Right lobe of liver (tissue), 6 donors: ENCODE data around the gene ADGRD1. TPM values are rescaled to one million over a fixed set of nuclear protein-coding genes. Genes with fewer than 3 reads are reported as not detected.

ENCODE experiments used
- ATAC-seq, 4 donors: fragments of 200-7000 bp; cut with Tn5 transposase; one replicate each; pipeline ENCODE4 v1.9.1; 2020; ENCODE audit warnings: mild to moderate bottlenecking in 4 of 4, moderate library complexity in 4 of 4
- DNase-seq, 3 donors: peaks; one replicate each; pipeline ENCODE4 v3.0.0-alpha.2; 2020
- H3K27ac ChIP-seq, 3 donors: fragments of 200-600 bp; one replicate each; pipeline ENCODE4 v1.8.0; 2022
- H3K27me3 ChIP-seq, 2 donors: fragments of 200-600 bp; one replicate each; pipeline ENCODE4 v1.8.0; 2022
- H3K36me3 ChIP-seq, 4 donors: fragments of 200-600 bp; sonication (generic) in 1 of 4; one replicate each; pipeline versions ENCODE4 v1.5.1 to v1.8.0; 2017 to 2022; ENCODE audit warnings: control low read depth in 1 of 4
- H3K4me1 ChIP-seq, 4 donors: fragments of 200-600 bp; sonication (generic) in 1 of 4; one replicate each; pipeline versions ENCODE4 v1.5.1 to v1.8.0; 2017 to 2022; ENCODE audit warnings: control low read depth in 1 of 4
- H3K4me3 ChIP-seq, 3 donors: fragments of 200-600 bp; one replicate each; pipeline ENCODE4 v1.8.0; 2022
- H3K9me3 ChIP-seq, 4 donors: fragments of 200-600 bp; sonication (generic) in 1 of 4; one replicate each; pipeline versions ENCODE4 v1.5.1 to v1.8.0; 2017 to 2022; ENCODE audit warnings: control low read depth in 1 of 4
- POLR2A ChIP-seq: fragments of 450-650 bp; IDR thresholded peaks from one replicate; pipeline ENCODE4 v1.6.1; 2017; ENCODE audit warnings: antibody characterized with exemption, mild to moderate bottlenecking
- WGBS: methylation state at CpG from one replicate; pipeline ENCODE4 v1.1.6; 2018; ENCODE audit warnings: low coverage, low lambda C conversion rate; ENCODE audit not compliant: insufficient coverage; ENCODE audit errors: missing lambda C conversion rate; 5-methylcytosine and 5-hydroxymethylcytosine counted together
- intact Hi-C, 2 donors: fragments of 100-400 bp; cut with DNase I; formaldehyde crosslinking; loops; one replicate each; pipeline versions ENCODE4 v1.11.2 to v1.14.1; 2022
- total RNA-seq, 6 experiments: library from RNA; depleted of rRNA in 2 of 6; stranded (reverse); fragments of >200 nt in 2 of 6; fragmentation: NEBNext Ultra II Directional in 3 of 6; extraction: Animal tissue kit (Norgen Biotek cat#: 25700) in 3 of 6; gene quantifications; one replicate each; pipeline versions ENCODE4 v1.1.0 to v1.2.4, GENCODE V29; 2016 to 2023
- TF ChIP-seq, protein P1 (sequence below), 4 donors: fragments of 200-600 bp in 3 of 4; fragments of 450-650 bp in 1 of 4; IDR thresholded peaks; one replicate each; pipeline versions ENCODE4 v1.5.1 to v1.8.0; 2016 to 2022; ENCODE audit warnings: antibody characterized with exemption in 4 of 4, mild to moderate bottlenecking in 2 of 4
- donor health status: DM: no; HTN: yes; CAD: no.
- donor health status: DM: no; HTN: no; CAD: no.
- donor health status: DM: no; HTN: no; CAD: no.
- donor health status: DM: no; HTN: yes; CAD: no.
- donor health status: DM: no; HTN: yes; CAD: no.

ADGRD1 gene
- total RNA-seq, 6 experiments from 2014 or later, result 4.7 to 17.0 (median 10.9) TPM

DNA sequence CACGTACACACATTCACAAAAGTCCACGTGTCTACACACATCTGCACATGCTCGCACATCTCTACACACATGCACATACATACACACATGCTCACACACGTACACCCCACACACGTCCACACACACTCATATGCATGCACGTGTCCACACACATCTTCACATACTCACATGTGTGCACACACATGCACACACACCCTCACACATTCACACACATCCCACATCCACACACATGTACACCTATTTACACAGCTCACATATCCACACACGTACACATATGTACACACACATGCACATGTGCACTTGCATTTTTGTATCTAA, 3.6 kb downstream of the ADGRD1 start:
- intact Hi-C loops, result no loop called here
- TF ChIP-seq POLR2A, result no peak
- TF ChIP-seq, protein P1, sequence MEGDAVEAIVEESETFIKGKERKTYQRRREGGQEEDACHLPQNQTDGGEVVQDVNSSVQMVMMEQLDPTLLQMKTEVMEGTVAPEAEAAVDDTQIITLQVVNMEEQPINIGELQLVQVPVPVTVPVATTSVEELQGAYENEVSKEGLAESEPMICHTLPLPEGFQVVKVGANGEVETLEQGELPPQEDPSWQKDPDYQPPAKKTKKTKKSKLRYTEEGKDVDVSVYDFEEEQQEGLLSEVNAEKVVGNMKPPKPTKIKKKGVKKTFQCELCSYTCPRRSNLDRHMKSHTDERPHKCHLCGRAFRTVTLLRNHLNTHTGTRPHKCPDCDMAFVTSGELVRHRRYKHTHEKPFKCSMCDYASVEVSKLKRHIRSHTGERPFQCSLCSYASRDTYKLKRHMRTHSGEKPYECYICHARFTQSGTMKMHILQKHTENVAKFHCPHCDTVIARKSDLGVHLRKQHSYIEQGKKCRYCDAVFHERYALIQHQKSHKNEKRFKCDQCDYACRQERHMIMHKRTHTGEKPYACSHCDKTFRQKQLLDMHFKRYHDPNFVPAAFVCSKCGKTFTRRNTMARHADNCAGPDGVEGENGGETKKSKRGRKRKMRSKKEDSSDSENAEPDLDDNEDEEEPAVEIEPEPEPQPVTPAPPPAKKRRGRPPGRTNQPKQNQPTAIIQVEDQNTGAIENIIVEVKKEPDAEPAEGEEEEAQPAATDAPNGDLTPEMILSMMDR (IDR thresholded peaks at IDR 0.05), result no peak
- no peak for ATAC-seq
- Histone ChIP-seq H3K27ac (no peak overlapping the region), H3K4me3 (no peak overlapping the region), H3K9me3 (no peaks in the 10 kb centered on the region), H3K27me3 (no peaks in the 10 kb centered on the region), H3K4me1 (peaks cover 0 to 17% (median 2%) of the 10 kb centered on the region in 4 donors), H3K36me3 (no peaks in the 10 kb centered on the region)
- 80% methylated on average over 6 of the region's 7 CpGs for WGBS
- no peak for DNase-seq

DNA sequence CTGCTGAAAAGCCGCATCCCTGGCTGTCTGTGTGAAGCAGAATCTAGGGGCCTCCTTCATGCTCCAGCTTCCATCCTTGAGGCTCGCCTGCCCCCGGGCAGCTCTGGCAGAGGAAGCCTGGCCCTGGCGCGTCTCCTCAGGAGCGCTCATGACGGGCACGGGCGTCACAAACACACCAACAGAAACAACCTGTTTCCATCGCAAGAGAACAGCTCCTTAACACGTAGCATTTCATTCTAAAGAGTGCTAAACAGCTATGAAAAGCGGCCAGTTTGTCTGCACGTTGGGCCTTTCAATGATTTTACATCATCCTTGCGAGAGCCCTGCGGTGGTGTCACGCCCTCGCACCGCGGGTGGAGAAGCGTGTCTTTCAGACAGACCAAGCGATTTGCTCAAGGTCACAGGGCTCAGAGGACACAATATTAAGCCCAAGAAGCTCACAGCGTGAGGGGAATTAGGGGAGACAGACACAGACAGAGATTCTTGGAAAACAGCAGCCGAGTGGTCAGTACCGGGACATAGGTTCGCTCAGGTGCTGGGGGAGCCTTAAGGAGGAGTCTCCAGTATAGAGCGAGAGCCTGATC, 4.9 kb downstream of the ADGRD1 start:
- no peak overlapping the region for H3K4me3 ChIP-seq
- WGBS, result 88% methylated on average over 9 of the region's 26 CpGs
- no peak overlapping the region for H3K27ac ChIP-seq
- no peaks in the 10 kb centered on the region for H3K9me3 ChIP-seq
- no peaks in the 10 kb centered on the region for H3K27me3 ChIP-seq
- ATAC-seq (no peak), DNase-seq (no peak)
- TF ChIP-seq, protein P1 (IDR thresholded peaks at IDR 0.05), result no peak
- no peak for TF ChIP-seq POLR2A
- intact Hi-C loops, result no loop called here
- no peaks in the 10 kb centered on the region for H3K36me3 ChIP-seq
- H3K4me1 ChIP-seq, result peaks cover 0 to 11% (median 0%) of the 10 kb centered on the region in 4 donors

DNA sequence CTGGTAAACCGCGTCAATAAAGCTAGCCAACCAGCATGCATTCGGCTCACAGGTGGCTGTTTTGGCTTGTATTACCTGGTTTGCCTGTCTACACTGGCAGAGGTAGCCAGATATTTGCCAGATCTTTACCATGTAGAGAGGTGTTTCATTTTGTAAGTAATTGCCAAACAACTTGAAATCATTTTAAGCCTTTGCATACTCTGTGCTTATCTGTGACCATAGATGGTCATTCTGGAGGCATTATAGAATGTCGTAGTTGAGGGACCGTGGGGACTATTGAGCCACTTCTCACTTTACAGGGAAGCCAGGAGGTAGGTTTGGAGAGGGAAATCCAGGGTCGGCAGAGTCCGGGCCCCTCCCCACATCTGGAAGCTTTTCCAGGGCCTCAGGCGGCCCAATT, 5.9 kb downstream of the ADGRD1 start:
- DNase-seq (no peak), ATAC-seq (no peak)
- intact Hi-C loops, result no loop called here
- no peaks in the 10 kb centered on the region for H3K27me3 ChIP-seq
- H3K4me1 ChIP-seq, result peaks cover 0 to 3% (median 0%) of the 10 kb centered on the region in 4 donors
- no peaks in the 10 kb centered on the region for H3K9me3 ChIP-seq
- no peak overlapping the region for H3K27ac ChIP-seq
- H3K36me3 ChIP-seq, result no peaks in the 10 kb centered on the region
- TF ChIP-seq, protein P1 (IDR thresholded peaks at IDR 0.05), result no peak
- no peak for TF ChIP-seq POLR2A
- 69% methylated on average over 5 of the region's 8 CpGs for WGBS
- H3K4me3 ChIP-seq, result no peak overlapping the region

DNA sequence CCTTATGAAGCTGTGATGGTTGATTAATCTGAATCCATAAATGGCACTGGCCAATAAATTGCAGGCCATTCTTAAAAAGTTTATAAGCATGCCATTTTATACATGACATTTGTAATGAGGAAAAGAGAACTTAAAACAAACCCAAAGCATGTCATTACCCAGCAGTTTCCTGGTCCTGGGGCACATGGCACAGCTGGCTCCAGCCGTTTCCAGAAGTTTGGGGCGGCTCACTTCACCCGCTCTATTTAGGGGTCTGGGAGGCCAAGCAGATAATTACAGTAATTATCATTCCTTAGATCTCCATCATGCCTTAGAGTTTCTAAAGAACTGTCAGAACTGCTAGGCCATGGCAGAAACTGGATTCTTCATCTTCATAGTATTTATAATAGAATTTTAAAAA, 6.4 kb downstream of the ADGRD1 start:
- no peak overlapping the region for H3K4me3 ChIP-seq
- no peaks in the 10 kb centered on the region for H3K27me3 ChIP-seq
- no peak for ATAC-seq
- no peak overlapping the region for H3K27ac ChIP-seq
- H3K4me1 ChIP-seq, result no peaks in the 10 kb centered on the region
- no CpG with 5 or more reads among the region's 3 CpGs for WGBS
- DNase-seq, result no peak
- no peaks in the 10 kb centered on the region for H3K36me3 ChIP-seq
- TF ChIP-seq POLR2A, result no peak
- TF ChIP-seq, protein P1 (IDR thresholded peaks at IDR 0.05), result no peak
- intact Hi-C loops, result no loop called here
- no peaks in the 10 kb centered on the region for H3K9me3 ChIP-seq

DNA sequence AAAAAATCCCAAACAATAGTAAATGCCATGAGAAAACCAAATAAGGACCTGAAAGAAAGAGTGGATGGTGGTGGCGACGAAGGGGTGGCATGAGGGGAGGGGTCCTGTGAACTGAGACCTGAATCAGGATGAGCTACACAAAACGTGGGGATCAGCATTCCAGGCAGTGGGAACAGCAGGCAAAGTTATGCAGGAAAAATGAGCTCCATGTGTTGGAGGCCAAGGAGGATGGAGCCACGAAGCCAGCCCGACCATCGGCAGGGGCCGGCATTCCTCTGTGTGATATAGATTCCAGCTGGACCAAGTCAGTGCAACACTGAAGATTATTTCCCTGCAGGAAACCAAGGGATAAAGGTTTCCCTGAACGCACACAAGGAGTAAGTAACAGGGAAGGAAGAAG, 7.1 kb downstream of the ADGRD1 start:
- Histone ChIP-seq H3K4me1 (no peaks in the 10 kb centered on the region), H3K9me3 (no peaks in the 10 kb centered on the region), H3K27ac (no peak overlapping the region), H3K4me3 (no peak overlapping the region), H3K27me3 (no peaks in the 10 kb centered on the region), H3K36me3 (no peaks in the 10 kb centered on the region)
- intact Hi-C loops, result no loop called here
- DNase-seq (no peak), ATAC-seq (no peak)
- 97% methylated on average over 7 of the region's 8 CpGs for WGBS
- TF ChIP-seq POLR2A, result no peak
- TF ChIP-seq, protein P1 (IDR thresholded peaks at IDR 0.05), result no peak
